RWPE2 (cell line): ENCODE measurements around the gene OFD1.

Source experiments
- ATAC-seq: fragments of 200-7000 bp; cut with Tn5 transposase; 3 replicates; pipeline ENCODE4 v1.9.1; 2021; ENCODE audit warnings: low read depth
- DNase-seq: peaks from one replicate; pipeline ENCODE4 v3.0.0-alpha.2; 2020; ENCODE audit warnings: low spot score
- H3K27ac ChIP-seq: fragments of 450-650 bp; 2 replicates; pipeline ENCODE4 v1.5.1; 2017; ENCODE audit warnings: mild to moderate bottlenecking; ENCODE audit not compliant: poor library complexity, severe bottlenecking
- H3K27me3 ChIP-seq: fragments of 250-450 bp; sonication (Bioruptor Pico); 2 replicates; pipeline ENCODE4 v1.5.1; 2021; ENCODE audit warnings: mild to moderate bottlenecking, moderate library complexity; ENCODE audit not compliant: insufficient read depth, poor library complexity, severe bottlenecking
- H3K36me3 ChIP-seq: fragments of 250-450 bp; sonication (Bioruptor Pico); 2 replicates; pipeline ENCODE4 v1.5.1; 2020; ENCODE audit warnings: low read depth, mild to moderate bottlenecking, moderate library complexity
- H3K4me1 ChIP-seq: fragments of 250-450 bp; sonication (Bioruptor Pico); 2 replicates; pipeline ENCODE4 v1.5.1; 2021; ENCODE audit warnings: mild to moderate bottlenecking, moderate library complexity; ENCODE audit not compliant: insufficient read depth, poor library complexity, severe bottlenecking
- H3K4me3 ChIP-seq: fragments of 250-450 bp; sonication (Bioruptor Pico); 2 replicates; pipeline ENCODE4 v1.5.1; 2021; ENCODE audit warnings: mild to moderate bottlenecking, moderate library complexity; ENCODE audit not compliant: severe bottlenecking
- H3K9me3 ChIP-seq: fragments of 250-450 bp; sonication (Bioruptor Pico); 2 replicates; pipeline ENCODE4 v1.5.1; 2021; ENCODE audit warnings: mild to moderate bottlenecking, moderate library complexity; ENCODE audit not compliant: severe bottlenecking
- TF ChIP-seq, protein P1 (sequence below): fragments of 450-650 bp; IDR thresholded peaks from one replicate; pipeline ENCODE4 v1.5.1; 2017; ENCODE audit warnings: mild to moderate bottlenecking, moderate library complexity; ENCODE audit not compliant: poor library complexity, severe bottlenecking

Gene OFD1

DNA sequence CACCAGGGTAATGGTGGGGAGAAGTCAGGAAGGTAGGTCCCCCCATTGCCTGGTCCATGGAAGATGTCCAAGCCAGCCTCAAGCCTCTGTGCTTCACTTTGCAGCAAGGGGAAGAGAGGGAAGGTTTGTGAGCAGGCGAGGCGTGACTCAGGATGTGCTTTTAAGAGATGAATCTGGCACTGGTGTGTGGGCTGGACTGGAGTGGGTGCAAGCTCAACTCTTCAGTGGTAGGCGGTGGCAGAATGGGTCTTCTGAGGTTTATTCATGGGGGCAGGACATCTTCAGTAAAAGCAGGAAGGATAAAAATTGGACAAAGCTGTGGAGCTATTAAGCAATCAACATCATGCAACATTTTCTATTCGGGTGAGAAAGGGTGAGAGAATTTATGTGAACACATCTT is 63.0 kb downstream of the OFD1 start:
- no peak for DNase-seq
- H3K4me1 ChIP-seq = no peaks in the 10 kb centered on the region
- no peak overlapping the region for H3K4me3 ChIP-seq
- no peaks in the 10 kb centered on the region for H3K9me3 ChIP-seq
- no peaks in the 10 kb centered on the region for H3K36me3 ChIP-seq
- ATAC-seq = no peak
- TF ChIP-seq, protein P1, sequence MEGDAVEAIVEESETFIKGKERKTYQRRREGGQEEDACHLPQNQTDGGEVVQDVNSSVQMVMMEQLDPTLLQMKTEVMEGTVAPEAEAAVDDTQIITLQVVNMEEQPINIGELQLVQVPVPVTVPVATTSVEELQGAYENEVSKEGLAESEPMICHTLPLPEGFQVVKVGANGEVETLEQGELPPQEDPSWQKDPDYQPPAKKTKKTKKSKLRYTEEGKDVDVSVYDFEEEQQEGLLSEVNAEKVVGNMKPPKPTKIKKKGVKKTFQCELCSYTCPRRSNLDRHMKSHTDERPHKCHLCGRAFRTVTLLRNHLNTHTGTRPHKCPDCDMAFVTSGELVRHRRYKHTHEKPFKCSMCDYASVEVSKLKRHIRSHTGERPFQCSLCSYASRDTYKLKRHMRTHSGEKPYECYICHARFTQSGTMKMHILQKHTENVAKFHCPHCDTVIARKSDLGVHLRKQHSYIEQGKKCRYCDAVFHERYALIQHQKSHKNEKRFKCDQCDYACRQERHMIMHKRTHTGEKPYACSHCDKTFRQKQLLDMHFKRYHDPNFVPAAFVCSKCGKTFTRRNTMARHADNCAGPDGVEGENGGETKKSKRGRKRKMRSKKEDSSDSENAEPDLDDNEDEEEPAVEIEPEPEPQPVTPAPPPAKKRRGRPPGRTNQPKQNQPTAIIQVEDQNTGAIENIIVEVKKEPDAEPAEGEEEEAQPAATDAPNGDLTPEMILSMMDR = no peak
- H3K27me3 ChIP-seq = no peaks in the 10 kb centered on the region
- H3K27ac ChIP-seq = no peak overlapping the region

DNA sequence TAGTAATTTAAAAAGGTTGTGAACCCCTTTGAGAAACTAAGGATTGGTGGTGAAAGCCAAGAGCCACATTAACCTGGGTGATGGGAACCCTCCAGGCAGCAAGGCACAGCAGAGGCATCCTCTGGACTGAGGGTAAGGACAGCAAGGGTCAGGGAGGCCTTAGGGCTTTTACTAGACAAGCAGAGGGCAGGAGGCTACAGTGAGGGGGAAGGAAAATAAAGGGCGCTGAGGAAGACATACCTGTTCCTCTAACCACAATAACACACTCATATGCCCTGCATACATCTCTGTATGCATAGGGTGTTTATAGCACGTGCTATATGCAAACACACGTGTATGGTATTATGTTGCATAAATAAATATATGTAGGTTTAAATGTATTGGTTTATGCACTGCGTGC is 63.6 kb downstream of the OFD1 start:
- no peaks in the 10 kb centered on the region for H3K4me1 ChIP-seq
- H3K4me3 ChIP-seq = no peak overlapping the region
- H3K9me3 ChIP-seq = no peaks in the 10 kb centered on the region
- DNase-seq = no peak
- TF ChIP-seq, protein P1 = no peak
- ATAC-seq = no peak
- H3K36me3 ChIP-seq = no peaks in the 10 kb centered on the region
- no peaks in the 10 kb centered on the region for H3K27me3 ChIP-seq
- H3K27ac ChIP-seq = no peak overlapping the region

DNA sequence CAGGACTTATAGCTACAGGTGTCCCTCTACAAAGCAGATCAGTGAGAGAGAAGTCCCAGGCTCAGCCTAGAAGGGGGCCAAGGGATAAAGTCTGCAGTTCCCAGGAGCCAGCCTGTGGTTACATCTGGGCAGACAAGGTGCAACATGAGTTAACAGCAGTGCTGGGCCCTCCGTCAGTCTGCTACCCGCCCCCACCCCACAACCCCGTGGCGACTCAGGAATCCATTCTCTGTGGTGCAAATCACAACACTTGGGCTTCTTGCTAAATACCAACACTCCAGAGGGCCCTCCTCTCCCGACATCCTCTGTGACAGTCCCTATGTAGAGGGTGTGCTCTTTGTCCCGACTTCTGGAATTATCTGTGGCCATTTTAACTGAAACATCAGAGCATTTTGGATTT is 68.6 kb downstream of the OFD1 start:
- Histone ChIP-seq H3K4me1 (no peaks in the 10 kb centered on the region), H3K4me3 (no peak overlapping the region), H3K27me3 (no peaks in the 10 kb centered on the region), H3K9me3 (no peaks in the 10 kb centered on the region), H3K27ac (no peak overlapping the region), H3K36me3 (no peaks in the 10 kb centered on the region)
- DNase-seq = no peak
- ATAC-seq = no peak
- TF ChIP-seq, protein P1 = no peak

DNA sequence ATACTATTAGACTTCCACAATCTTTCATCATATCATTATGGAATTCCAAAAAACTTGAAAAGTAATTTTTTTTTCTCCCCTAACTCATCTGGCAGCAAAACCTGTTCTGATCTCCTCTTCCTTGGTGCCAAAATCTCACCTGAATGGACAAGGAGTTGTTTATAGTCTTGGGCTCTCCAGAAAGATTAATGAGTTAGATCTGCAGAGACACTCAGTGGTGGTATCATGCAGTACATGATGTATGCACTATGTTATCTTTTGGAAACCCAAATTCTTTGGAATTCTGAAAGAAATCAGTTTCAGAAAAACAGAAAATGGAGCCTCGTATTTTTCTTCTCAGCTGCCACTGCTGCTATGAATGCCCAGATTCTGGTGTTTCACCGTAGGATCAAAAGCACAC is 70.7 kb downstream of the OFD1 start:
- TF ChIP-seq, protein P1 = no peak
- no peak overlapping the region for H3K27ac ChIP-seq
- H3K9me3 ChIP-seq = no peaks in the 10 kb centered on the region
- DNase-seq = no peak
- no peaks in the 10 kb centered on the region for H3K4me1 ChIP-seq
- no peak for ATAC-seq
- no peak overlapping the region for H3K4me3 ChIP-seq
- H3K36me3 ChIP-seq = no peaks in the 10 kb centered on the region
- H3K27me3 ChIP-seq = no peaks in the 10 kb centered on the region

DNA sequence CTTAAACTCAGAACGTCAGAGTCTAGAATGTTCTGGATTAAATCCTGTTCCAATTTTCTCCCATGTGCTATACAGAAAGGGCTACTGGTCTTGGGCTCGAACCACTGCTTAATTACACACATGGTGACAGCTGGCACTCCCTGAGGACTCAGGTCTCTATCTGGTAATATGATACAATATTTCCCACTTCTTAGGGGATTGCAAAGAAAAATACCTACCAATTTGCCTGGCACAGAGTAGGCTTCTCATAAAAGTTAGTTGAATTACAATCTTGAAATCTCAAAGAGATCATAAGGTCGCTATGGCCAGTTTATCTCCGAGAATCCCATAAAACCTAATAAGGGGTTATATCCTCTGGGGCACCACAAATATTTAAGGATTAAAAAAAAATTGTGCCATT is 73.7 kb downstream of the OFD1 start:
- no peaks in the 10 kb centered on the region for H3K9me3 ChIP-seq
- no peak overlapping the region for H3K27ac ChIP-seq
- H3K36me3 ChIP-seq = no peaks in the 10 kb centered on the region
- no peaks in the 10 kb centered on the region for H3K27me3 ChIP-seq
- H3K4me1 ChIP-seq = no peaks in the 10 kb centered on the region
- H3K4me3 ChIP-seq = no peak overlapping the region
- DNase-seq (no peak), ATAC-seq (no peak)
- TF ChIP-seq, protein P1 = no peak
